Thyroid gland (tissue), 4 donors: ENCODE results near the gene LZIC. TPM values are rescaled to one million over a fixed set of nuclear protein-coding genes. Genes with fewer than 3 reads are reported as not detected.

ENCODE experiments used
- DNase-seq, 2 donors: peaks; one replicate each; pipeline ENCODE4 v3.0.0-alpha.2; 2019
- H3K27ac ChIP-seq, 3 donors: fragments of 200-600 bp; sonication (generic); 1 replicate in 2 of 3; 2 replicates in 1 of 3; pipeline ENCODE4 v1.5.1; 2016 to 2019; ENCODE audit warnings: mild to moderate bottlenecking in 1 of 3, moderate library complexity in 1 of 3
- H3K27me3 ChIP-seq: fragments of 200-600 bp; sonication (generic); one replicate; pipeline ENCODE4 v1.5.1; 2019
- H3K36me3 ChIP-seq, 2 donors: fragments of 200-600 bp; sonication (generic); one replicate each; pipeline ENCODE4 v1.5.1; 2016 to 2019
- H3K4me1 ChIP-seq, 2 donors: fragments of 200-600 bp; sonication (generic); one replicate each; pipeline ENCODE4 v1.5.1; 2017 to 2019
- H3K4me3 ChIP-seq, 3 donors: fragments of 200-600 bp; sonication (generic); replicated peaks in 1 of 3; 1 replicate in 2 of 3; 2 replicates in 1 of 3; pipeline ENCODE4 v1.5.1; 2016; ENCODE audit warnings: mild to moderate bottlenecking in 1 of 3
- H3K9me3 ChIP-seq: fragments of 200-600 bp; sonication (generic); one replicate; pipeline ENCODE4 v1.5.1; 2017
- POLR2A ChIP-seq, 2 donors: fragments of 450-650 bp; IDR thresholded peaks; one replicate each; pipeline ENCODE4 v1.6.1; 2017; ENCODE audit warnings: antibody characterized with exemption in 2 of 2, mild to moderate bottlenecking in 2 of 2, moderate library complexity in 1 of 2
- WGBS, 2 donors: methylation state at CpG; one replicate each; pipeline ENCODE4 v1.1.5; 2017; 5-methylcytosine and 5-hydroxymethylcytosine counted together
- intact Hi-C: fragments of 100-400 bp; cut with DNase I; formaldehyde crosslinking; loops from one replicate; pipeline ENCODE4 v1.15.1; 2023
- total RNA-seq, 4 donors: library from RNA; depleted of rRNA; stranded (reverse); fragments of >200 nt; gene quantifications; one replicate each; pipeline ENCODE4 v1.2.3, GENCODE V29; 2016
- TF ChIP-seq, protein P1 (sequence below), 6 experiments: fragments of 200-600 bp in 3 of 6; fragments of 450-650 bp in 3 of 6; sonication (generic) in 3 of 6; IDR thresholded peaks; one replicate each; pipeline ENCODE4 v1.5.1; 2016 to 2019; ENCODE audit warnings: antibody characterized with exemption in 6 of 6, mild to moderate bottlenecking in 2 of 6, inconsistent platforms in 1 of 6, moderate library complexity in 1 of 6

The LZIC gene
- total RNA-seq, 4 donors from 2014 or later: 23.0 to 42.7 (median 34.1) TPM

DNA sequence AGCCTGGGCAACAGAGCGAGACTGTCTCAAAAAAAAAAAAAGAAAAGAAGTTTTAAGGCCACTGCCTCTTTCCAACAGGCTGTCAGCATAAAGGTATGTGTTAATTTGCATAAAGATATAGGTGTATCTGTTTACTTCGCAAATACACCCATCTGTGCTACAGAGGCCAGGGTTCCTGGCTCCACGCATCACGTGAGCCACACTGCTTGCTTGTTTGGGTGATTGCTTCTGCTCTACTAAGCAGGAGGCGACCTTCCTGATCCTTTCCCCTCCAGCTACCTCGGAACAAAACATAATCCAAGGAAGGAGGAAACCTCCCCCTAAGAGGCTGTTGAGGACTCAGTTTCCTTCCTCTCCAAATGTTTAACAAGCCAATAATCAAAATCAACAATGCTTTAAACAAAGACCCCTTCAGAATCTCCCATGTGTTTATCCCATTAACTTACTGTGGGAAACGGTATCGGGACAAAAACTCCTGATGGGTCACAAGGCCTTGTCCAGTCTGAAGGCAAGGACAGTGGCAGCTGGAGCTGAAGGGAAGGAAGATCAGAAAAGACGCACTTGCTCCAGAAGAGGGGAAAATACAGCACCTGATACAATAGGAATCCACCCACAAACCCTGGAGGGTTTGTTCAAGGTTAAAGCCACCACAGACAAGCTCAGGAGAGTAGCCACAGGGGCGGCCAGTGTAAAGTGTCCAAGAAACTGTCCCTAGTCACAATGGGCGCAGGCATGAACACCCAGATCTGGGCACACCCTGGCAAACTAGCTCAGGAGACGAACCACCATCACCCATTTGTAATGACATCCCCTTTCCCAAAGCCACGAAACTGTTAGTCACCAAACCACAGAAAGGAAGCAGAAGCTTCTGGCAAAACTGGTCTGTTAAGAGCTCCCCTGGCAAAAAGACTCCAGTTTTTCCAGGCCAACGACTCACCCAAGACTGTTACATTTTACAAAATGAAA lies 50.3 kb downstream of the LZIC start:
- Histone ChIP-seq H3K36me3 (no peaks in the 10 kb centered on the region), H3K27me3 (no peaks in the 10 kb centered on the region), H3K27ac (peak overlapping the region; percentile 72 to 91 (median 88)), H3K9me3 (no peaks in the 10 kb centered on the region), H3K4me1 (peaks cover 28 to 40% of the 10 kb centered on the region in 2 donors), H3K4me3 (no peak overlapping the region)
- TF ChIP-seq POLR2A (IDR thresholded peaks at IDR 0.05): no peak
- TF ChIP-seq, protein P1, sequence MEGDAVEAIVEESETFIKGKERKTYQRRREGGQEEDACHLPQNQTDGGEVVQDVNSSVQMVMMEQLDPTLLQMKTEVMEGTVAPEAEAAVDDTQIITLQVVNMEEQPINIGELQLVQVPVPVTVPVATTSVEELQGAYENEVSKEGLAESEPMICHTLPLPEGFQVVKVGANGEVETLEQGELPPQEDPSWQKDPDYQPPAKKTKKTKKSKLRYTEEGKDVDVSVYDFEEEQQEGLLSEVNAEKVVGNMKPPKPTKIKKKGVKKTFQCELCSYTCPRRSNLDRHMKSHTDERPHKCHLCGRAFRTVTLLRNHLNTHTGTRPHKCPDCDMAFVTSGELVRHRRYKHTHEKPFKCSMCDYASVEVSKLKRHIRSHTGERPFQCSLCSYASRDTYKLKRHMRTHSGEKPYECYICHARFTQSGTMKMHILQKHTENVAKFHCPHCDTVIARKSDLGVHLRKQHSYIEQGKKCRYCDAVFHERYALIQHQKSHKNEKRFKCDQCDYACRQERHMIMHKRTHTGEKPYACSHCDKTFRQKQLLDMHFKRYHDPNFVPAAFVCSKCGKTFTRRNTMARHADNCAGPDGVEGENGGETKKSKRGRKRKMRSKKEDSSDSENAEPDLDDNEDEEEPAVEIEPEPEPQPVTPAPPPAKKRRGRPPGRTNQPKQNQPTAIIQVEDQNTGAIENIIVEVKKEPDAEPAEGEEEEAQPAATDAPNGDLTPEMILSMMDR (IDR thresholded peaks at IDR 0.05): no peak
- peak; percentile 22 to 37 for DNase-seq
- WGBS, 2 donors: 59 to 66% methylated on average over 14 of the region's 14 CpGs
- intact Hi-C loops: no loop called here

DNA sequence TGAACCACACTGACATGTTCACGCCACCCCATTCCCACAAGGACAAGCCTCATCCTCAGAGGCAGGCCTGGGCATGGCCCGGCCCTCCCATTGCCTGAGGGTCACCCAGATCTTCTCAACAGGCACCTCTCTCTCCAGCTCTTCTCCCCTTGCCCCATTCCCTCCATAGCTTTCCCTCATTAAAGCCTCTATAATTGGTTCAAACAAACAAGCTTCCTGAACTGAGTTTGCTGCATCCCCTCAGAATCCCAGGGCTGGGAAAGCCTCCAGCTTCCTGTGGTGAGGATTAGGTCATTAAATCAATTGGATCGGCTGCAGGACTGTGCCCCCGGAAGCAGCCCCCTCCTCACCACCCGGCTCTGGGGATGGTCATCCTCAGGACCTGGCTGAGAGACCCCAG lies 52.0 kb downstream of the LZIC start:
- DNase-seq: no peak
- H3K27ac ChIP-seq: peak overlapping the region in 1 of 3 donors; percentile 46
- intact Hi-C loops: no loop called here
- WGBS, 2 donors: 65 to 72% methylated on average over 5 of the region's 5 CpGs
- peaks cover 28 to 40% of the 10 kb centered on the region in 2 donors for H3K4me1 ChIP-seq
- H3K27me3 ChIP-seq: no peaks in the 10 kb centered on the region
- no peak overlapping the region for H3K4me3 ChIP-seq
- no peaks in the 10 kb centered on the region for H3K36me3 ChIP-seq
- H3K9me3 ChIP-seq: no peaks in the 10 kb centered on the region
- TF ChIP-seq POLR2A (IDR thresholded peaks at IDR 0.05): no peak
- TF ChIP-seq, protein P1 (IDR thresholded peaks at IDR 0.05): no peak

DNA sequence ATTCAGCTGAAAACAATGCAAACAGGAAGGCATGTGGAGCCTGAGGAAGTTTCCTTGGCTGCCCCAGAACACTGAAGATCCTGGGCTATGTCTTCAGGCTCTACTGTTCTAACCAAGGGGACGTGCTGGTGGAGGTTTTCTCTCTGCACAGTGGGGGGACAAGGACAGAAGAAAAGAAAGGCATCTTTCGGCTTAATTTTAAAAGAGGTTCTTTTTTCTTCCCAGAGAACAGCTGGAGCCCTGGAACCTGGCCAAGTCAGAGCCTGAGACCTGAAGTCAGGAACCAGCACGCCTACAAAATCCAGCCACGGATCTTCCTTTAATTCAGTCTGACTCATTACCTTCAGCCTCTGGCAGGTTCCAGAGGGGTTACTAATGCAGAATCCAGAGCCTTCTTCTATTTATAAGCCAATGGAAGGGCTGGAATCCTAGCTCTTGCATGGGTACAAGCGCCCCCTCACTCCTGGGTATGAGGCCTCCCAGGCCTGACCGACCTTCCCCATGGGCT lies 52.9 kb downstream of the LZIC start:
- H3K4me1 ChIP-seq: peaks cover 28 to 40% of the 10 kb centered on the region in 2 donors
- intact Hi-C loops: no loop called here

DNA sequence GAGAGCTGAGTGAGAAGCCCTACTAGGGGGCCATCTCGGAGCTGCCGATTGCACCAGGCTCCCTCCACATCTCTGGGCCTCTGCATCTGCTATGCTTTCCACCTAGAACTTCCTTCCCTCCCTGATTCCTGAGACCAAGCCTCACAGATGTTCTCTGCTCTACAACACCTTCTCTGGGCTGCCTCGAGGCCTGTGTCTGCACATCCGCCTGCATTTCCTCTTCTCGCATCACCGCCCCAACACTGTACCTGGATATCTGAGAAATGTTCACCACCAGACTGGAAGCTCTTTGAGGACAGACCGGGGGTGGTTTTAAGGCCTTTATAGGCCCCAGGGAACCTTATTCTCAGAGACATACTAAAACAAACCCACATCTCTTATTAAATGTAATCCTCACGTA lies 53.8 kb downstream of the LZIC start:
- 90 to 93% methylated on average over 8 of the region's 8 CpGs for WGBS, 2 donors
- no peak for TF ChIP-seq POLR2A (IDR thresholded peaks at IDR 0.05)
- TF ChIP-seq, protein P1 (IDR thresholded peaks at IDR 0.05): no peak
- Histone ChIP-seq H3K4me1 (peaks cover 26 to 40% of the 10 kb centered on the region in 2 donors), H3K27me3 (no peaks in the 10 kb centered on the region), H3K4me3 (no peak overlapping the region), H3K27ac (peak overlapping the region in 2 of 3 donors; percentile 54 to 68), H3K36me3 (no peaks in the 10 kb centered on the region), H3K9me3 (no peaks in the 10 kb centered on the region)
- intact Hi-C loops: no loop called here
- DNase-seq: no peak

More for the DNA sequence above, 52.9 kb downstream of the LZIC start:
- DNase-seq: peak; percentile 52 to 62
- TF ChIP-seq POLR2A (IDR thresholded peaks at IDR 0.05): no peak
- TF ChIP-seq, protein P1 (IDR thresholded peaks at IDR 0.05): no peak
- Histone ChIP-seq H3K27me3 (no peaks in the 10 kb centered on the region), H3K27ac (peak overlapping the region; percentile 1 to 68 (median 54)), H3K4me3 (no peak overlapping the region), H3K9me3 (no peaks in the 10 kb centered on the region), H3K36me3 (no peaks in the 10 kb centered on the region)
- WGBS, 2 donors: 48 to 50% methylated on average over 5 to 6 of the region's 6 CpGs

DNA sequence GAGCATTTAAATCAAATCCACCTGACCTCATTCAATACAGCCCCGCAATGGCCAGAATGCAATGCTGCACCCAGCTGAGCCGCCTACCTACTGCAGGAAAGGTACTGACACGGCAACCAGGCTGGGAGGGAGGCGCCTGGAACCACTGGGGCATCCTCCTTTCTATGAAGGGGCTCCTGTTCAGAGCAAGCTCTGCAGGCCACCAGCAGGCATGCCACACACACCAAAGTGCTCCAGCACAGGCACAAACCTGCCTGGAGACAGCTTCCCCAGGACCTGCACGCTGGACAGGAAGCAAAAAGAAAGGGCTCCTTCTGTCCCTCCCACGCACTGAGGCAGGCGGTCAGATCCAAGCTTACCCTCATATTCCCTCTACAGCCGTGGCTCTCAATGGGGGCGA lies 54.3 kb downstream of the LZIC start:
- no peaks in the 10 kb centered on the region for H3K36me3 ChIP-seq
- H3K9me3 ChIP-seq: no peaks in the 10 kb centered on the region
- H3K27me3 ChIP-seq: no peaks in the 10 kb centered on the region
- intact Hi-C loops: no loop called here
- no peak for TF ChIP-seq POLR2A (IDR thresholded peaks at IDR 0.05)
- TF ChIP-seq, protein P1 (IDR thresholded peaks at IDR 0.05): no peak
- peaks cover 21 to 37% of the 10 kb centered on the region in 2 donors for H3K4me1 ChIP-seq
- H3K4me3 ChIP-seq: no peak overlapping the region
- 86 to 96% methylated on average over 7 to 9 of the region's 9 CpGs for WGBS, 2 donors
- H3K27ac ChIP-seq: no peak overlapping the region
- DNase-seq: no peak
